ENCODE results near the gene TSPAN10. TPM values are rescaled to one million over a fixed set of nuclear protein-coding genes. Genes with fewer than 3 reads are reported as not detected.

Gene TSPAN10
- total and polyA plus RNA-seq, 2 of the 13 experiments (the other 11 are each of a cell fraction or from before 2014, with no cell fraction given), result 0.54 to 0.75 TPM

- peak; percentile 80 for TF ChIP-seq MYC (CRISPR knock-in tag; IDR thresholded peaks at IDR 0.05; ENCODE audit: borderline replicate concordance)
- TF ChIP-seq, protein P1, sequence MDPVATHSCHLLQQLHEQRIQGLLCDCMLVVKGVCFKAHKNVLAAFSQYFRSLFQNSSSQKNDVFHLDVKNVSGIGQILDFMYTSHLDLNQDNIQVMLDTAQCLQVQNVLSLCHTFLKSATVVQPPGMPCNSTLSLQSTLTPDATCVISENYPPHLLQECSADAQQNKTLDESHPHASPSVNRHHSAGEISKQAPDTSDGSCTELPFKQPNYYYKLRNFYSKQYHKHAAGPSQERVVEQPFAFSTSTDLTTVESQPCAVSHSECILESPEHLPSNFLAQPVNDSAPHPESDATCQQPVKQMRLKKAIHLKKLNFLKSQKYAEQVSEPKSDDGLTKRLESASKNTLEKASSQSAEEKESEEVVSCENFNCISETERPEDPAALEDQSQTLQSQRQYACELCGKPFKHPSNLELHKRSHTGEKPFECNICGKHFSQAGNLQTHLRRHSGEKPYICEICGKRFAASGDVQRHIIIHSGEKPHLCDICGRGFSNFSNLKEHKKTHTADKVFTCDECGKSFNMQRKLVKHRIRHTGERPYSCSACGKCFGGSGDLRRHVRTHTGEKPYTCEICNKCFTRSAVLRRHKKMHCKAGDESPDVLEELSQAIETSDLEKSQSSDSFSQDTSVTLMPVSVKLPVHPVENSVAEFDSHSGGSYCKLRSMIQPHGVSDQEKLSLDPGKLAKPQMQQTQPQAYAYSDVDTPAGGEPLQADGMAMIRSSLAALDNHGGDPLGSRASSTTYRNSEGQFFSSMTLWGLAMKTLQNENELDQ (CRISPR knock-in tag; IDR thresholded peaks at IDR 0.05; ENCODE audit: borderline replicate concordance), result no peak
- no peak for TF ChIP-seq PTBP1 (IDR thresholded peaks at IDR 0.05; ENCODE audit: low read depth, low read length, poor library complexity, severe bottlenecking)
- peak; percentile 90 for TF ChIP-seq ZNF142 (CRISPR knock-in tag; IDR thresholded peaks at IDR 0.05)
- peak; percentile 68; the same call in 1 of the 2 replicates for TF ChIP-seq PCBP1 (IDR thresholded peaks at IDR 0.05; ENCODE audit: borderline replicate concordance, low read depth, low read length)
- peak; percentile 20; the same call in 1 of the 2 replicates for TF ChIP-seq HNF4G (IDR thresholded peaks at IDR 0.05; ENCODE audit: borderline replicate concordance, low read depth, low read length)
- 0 out of 2 replicates have a peak, but pooled peaks have one; percentile 22 for TF ChIP-seq HNF4G (CRISPR knock-in tag; IDR thresholded peaks at IDR 0.05; ENCODE audit: borderline replicate concordance, low read depth)
- no peak for TF ChIP-seq ZNF720 (CRISPR knock-in tag; IDR thresholded peaks at IDR 0.05)
- no peak for TF ChIP-seq ATF6 (CRISPR knock-in tag; conservative IDR thresholded peaks at IDR 0.05)
- peak; percentile 86; the same call in 1 of the 2 replicates for TF ChIP-seq ZFP91 (CRISPR knock-in tag; IDR thresholded peaks at IDR 0.05; ENCODE audit: borderline replicate concordance)
- no peak for TF ChIP-seq EHMT2 (IDR thresholded peaks at IDR 0.05; ENCODE audit: borderline replicate concordance, low read depth, low read length)
- no peak for TF ChIP-seq ATRX (CRISPR knock-in tag; IDR thresholded peaks at IDR 0.05; ENCODE audit: borderline replicate concordance)
- no peak for TF ChIP-seq RBM22 (optimal IDR thresholded peaks at IDR 0.05; ENCODE audit: low read length)
- TF ChIP-seq SRSF4 (IDR thresholded peaks at IDR 0.05; ENCODE audit: low read depth, low read length, poor library complexity, severe bottlenecking), result no peak
- no peak; the same call in 1 of the 2 replicates for TF ChIP-seq ATF7-NPFF (CRISPR knock-in tag; IDR thresholded peaks at IDR 0.05; ENCODE audit: low read depth)
Measured at GRCh38 chr17:81683584-81684441, 46.8 kb downstream of the TSPAN10 start, which contains the start of the genes ARL16 and HGS (continued).

Data from HepG2 (cell line).